ENCODE data around the gene CYB5R3.

CYB5R3 gene

GRCh38 chr22:42644422-42645340 is 4.5 kb downstream of the CYB5R3 start:
- no peak for DNase-seq

DNA sequence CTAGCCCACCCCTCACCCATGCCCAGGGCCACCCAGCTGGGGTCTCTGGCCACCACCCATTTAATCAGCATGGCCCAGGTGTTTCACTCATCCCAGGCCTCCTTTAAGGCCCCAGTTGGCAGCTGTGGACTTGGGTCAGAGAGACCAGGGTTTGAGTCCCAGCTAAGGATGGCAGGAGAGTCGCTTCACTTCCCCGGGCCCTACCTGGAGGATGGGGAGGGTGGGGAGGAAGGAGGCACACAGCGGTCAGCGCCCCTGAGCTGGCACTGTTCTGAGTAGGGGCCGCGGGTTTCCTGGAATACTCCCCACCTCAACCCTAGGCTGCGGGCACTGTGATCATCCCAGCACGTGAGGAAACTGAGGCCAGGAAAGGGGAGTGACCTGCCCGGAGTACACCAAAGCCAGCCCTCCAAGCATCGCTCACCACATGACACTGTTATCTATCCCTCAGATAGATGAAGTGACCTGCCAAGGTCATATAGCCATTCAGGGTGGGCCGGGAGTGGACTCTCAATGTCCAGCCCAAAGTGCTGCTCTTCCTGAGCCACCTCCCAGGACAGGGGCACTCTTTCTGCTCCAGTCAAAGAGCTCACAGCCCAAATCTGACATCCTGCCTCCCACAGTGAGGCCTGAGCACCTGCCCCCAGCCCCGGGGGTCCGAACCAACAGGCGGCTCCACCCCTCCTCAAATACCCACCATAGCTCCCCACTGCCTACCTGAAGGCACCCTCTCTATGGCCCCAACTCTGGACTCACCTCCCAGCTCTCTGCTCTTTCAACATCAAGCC is 5.4 kb downstream of the CYB5R3 start:
- DNase-seq = no peak

GRCh38 chr22:42642806-42643633 is 6.2 kb downstream of the CYB5R3 start:
- no peak for DNase-seq

DNA sequence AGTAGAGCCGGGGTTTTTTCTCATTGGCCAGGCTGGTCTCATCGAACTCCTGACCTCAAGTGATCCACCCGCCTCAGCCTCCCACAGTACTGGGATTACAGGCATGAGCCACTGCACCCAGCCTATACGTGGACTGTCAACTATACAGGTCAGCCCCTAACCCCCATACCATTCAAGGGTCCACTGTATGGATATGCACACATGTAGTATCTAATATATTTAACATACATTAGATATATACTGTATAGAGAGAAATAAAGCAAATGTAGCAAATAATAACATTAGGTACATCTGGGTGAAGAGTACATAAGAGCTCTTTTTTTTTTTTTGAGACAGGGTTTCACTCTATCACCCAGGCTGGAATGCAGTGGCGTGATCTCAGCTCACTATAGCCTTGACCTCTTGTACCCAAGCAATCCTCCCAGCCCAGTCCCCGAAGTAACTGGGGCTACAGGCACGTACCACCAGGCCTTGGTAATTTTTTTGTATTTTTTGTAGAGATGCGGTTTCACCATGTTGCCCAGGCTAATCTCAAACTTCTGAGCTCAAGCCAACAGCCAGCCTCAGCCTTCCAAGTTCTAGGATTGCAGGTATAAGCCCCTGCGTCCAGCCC is 7.3 kb downstream of the CYB5R3 start:
- no peak for DNase-seq

DNA sequence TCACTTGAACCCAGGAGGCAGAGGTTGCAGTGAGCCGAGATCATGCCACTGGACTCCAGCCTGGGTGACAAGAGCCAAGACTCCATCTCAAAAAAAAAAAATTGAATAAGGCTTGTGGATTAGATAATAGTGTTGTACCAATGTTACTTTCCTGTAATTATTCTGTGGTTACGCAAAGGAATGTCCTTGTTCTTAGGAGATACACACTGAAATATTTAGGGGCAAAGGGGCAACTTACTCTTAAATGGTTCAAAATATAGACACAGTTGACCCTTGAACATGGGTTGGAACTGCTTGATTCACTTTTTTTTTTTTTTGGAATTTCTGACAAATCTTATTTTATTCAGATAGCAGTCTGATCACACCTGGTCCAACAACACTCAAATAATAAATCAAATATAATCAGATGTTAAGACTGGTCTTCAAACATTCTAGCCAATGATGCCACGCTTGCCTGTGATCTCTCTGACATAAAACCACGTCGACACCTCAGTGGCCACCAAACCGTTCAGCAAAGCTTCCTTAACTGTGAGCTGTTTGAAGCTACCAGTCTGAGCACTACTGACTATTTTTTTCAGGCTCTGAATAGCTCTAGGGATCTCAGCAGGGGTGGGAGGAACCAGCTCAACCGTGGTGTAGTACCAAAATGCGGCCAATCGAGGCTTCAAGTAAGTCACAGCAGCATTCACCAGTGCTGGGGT is 9.5 kb downstream of the CYB5R3 start:
- DNase-seq = no peak

DNA sequence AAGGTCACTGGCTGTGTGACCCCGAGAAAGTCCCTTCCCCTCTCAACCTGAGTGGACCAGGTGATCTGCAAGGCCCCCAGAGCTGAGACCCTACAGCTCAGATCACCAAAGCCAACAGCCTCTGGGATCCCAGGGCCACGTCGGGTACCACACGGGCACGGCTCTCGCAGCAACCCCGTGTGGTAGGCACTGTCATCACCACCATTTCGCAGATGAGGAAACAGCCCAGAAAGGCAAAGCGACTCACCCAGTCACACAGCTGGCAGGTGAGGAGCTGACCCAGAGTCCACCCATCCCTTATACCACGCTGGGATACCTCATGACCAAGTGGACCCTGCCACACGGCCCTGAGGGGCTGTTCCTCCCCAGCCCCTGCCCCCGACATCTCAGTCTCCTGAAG is 11.6 kb downstream of the CYB5R3 start:
- DNase-seq = no peak

- no peak for DNase-seq
Observed at GRCh38 chr22:42636506-42636905, 12.7 kb downstream of the CYB5R3 start.

DNA sequence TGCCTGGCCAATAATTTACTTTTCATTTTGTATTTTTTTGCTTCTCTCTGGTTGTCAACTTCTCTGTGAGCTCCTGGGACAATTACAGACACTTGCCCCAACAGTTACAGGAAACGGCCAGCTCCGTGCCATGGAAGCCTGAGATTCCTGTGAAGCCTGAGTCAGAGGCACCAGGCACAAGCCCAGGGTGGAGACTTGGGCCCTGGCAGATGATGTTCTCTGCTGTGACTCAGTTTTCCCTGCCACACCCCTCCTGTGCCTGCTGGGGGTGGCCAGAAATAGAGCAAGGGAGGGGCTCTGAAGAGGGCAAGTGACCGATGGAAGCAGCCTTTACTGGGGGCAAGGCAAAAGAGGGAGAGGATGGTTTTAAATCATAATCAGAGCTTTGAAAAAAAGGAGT is 13.7 kb downstream of the CYB5R3 start:
- DNase-seq = no peak

DNA sequence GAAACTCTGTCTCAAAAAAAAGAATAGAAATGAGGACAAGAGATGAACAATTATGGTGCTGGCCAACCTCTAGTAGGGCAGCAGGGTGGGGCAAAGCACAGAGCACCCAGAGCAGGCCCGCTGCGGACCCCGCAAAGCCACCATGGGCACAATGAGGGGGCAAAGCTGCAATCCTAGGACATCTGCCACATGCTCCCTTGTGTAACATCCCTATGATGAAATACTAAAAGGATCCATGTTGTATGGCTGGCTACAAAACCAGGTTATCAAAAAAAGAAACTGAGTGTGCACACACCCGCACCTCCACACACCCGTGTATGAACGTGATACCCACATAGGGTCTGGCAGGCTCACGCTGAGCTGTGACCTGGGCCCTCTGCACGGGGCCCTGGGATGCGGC is 16.2 kb downstream of the CYB5R3 start:
- DNase-seq = no peak

DNA sequence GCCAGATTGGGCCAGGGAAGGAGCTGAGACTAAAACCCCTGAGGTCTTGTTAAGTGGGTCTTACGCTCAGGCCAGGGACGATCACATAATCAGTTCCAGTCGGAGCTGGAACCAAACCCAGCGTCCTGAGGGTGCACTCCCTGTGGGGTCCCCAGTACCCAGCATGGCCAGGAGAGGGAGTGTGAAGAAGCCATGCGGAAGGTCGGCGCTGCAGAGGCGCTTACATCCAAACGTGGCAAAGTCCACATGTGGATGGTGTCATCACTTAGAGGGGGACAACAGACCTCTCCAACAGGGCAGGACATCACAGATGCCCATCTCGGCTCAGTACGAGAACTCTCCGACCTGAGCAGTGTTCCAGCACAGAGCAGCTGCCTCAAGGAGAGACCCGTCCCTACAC is 17.1 kb downstream of the CYB5R3 start:
- no peak for DNase-seq

GRCh38 chr22:42630901-42631602 is 18.1 kb downstream of the CYB5R3 start:
- no peak for DNase-seq

GRCh38 chr22:42630211-42630610 is 19.0 kb downstream of the CYB5R3 start:
- DNase-seq = no peak

GRCh38 chr22:42627981-42628380 is 21.2 kb downstream of the CYB5R3 start:
- no peak for DNase-seq

DNA sequence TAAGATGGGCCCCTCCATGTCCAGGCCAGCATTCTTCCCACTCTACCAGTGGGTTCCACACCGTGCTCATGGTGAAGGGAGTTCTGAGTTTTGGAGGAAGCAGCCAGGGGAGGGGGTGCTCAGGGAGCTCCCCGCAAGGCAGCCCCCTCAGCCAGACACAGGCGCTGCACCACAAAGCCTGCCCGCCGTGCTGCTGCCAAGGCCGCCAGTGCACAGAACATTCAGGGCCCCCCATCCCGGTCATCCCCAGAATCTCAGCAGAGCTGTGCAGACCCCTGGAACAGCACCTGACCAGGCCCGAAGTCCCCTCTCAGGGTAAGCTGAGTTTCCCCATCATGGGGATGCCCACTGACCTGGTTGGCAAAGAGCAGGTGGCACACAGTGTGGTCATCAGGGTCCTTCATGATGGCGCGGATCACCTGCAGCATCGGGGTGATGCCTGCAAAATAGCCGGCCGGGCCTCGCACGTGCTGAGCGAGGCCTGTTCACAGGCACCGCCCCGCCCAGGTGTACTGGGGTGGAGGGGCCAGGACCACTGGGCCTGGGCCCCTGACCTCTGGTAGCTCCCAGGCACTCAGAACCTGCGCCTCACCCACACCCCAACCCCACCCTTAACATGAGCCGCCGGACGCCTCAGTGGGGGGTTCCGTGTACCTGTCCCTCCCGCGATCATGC is 22.1 kb downstream of the CYB5R3 start:
- DNase-seq = no peak

DNA sequence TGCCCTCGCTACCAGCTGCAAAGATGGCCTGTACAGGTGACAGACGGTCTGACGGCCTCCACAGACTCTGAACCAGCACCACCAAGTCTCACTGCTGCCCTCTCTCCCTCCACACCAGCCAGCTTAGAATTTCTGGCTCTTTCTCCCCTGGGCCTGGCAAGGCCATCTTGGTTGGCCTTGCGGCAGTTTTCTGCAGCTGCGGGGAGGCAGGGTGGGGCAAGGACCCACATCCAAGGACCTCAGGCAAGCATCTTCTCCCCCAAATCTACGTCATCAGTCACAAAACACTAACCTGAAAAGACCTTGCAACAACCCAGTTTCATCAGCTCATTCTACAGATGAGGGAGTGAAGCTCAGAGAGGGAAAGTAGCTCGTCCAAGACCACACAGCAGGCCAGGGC is 22.8 kb downstream of the CYB5R3 start:
- no peak for DNase-seq

GRCh38 chr22:42625416-42625815 is 23.8 kb downstream of the CYB5R3 start:
- DNase-seq = no peak

GRCh38 chr22:42624551-42625106 is 24.6 kb downstream of the CYB5R3 start:
- DNase-seq = no peak

DNA sequence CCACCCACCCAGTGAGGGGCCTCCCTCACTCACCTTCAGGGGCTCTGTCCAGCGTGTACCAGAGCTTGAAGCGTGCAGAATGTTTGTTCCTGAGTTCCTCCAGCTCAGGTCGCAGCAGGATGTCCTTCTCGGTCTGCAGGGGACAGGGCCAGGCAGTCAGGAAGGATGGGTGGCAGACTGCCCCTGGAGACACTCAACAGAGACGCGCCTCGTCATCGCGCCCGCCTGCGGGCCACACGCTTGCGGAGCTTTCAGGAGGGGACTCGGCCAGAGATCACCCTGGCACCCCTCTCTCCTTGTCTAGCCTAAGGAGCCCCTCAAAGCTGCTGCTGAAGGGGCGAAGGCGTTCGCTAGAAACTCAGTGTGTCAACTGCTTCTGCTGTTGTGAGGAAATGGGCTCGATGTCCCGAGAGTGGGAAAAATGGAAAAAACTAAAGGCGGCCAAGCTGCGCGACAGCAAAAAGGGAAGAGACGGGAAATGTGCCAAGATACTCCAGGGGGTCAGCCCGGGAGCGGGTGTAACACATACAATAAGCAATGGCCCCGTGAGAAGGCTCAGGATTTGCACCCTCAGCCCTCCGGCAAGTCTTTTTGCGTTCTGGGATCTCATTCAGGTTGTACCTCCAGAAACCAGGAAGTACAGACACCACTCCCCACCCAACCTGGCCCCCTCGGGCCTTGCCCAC is 25.3 kb downstream of the CYB5R3 start:
- DNase-seq = no peak

DNA sequence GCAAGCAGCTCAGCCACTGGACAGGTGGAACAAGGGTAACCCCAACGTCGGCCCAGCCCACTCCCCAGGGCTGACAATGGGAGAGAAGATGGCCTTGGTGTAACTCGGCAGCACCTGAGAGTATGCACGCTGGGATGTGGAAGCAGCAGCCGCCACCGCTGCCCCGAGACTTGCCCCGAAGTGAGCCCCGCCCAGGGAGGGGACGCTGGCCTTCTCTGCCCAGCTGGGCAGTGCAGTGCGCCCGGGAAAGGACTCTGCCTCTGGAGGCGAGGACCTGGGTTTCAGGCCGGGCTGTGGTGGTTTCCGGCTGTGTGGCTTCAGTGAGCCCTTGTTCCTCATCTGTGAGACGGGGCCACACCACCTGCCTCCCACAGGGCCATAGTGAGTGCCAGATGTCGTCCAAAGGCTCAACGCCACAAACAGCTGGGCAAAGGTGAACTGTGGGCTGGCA is 25.9 kb downstream of the CYB5R3 start:
- no peak for DNase-seq
